Liver (tissue), 9 donors: ENCODE results near the gene ASIC2. TPM values are rescaled to one million over a fixed set of nuclear protein-coding genes. Genes with fewer than 3 reads are reported as not detected.

Experiments
- DNase-seq: peaks from one replicate; pipeline ENCODE4 v3.0.0-alpha.2; 2017; ENCODE audit warnings: low spot score
- H3K27ac ChIP-seq, 2 donors: one replicate each; pipeline ENCODE4 v1.7.0; 2013; ENCODE audit warnings: inconsistent platforms in 2 of 2, low read length in 2 of 2, control low read depth in 1 of 2, low read depth in 1 of 2, mild to moderate bottlenecking in 1 of 2
- H3K27me3 ChIP-seq, 4 donors: one replicate each; pipeline versions ENCODE4 v1.6.1 to v1.7.0; 2013; ENCODE audit warnings: low read length in 3 of 4, inconsistent platforms in 1 of 4, mild to moderate bottlenecking in 1 of 4, moderate library complexity in 1 of 4; ENCODE audit not compliant: control insufficient read depth in 4 of 4, insufficient read depth in 4 of 4
- H3K36me3 ChIP-seq, 4 donors: one replicate each; pipeline versions ENCODE4 v1.6.1 to v1.7.0; 2013; ENCODE audit warnings: low read length in 3 of 4, mild to moderate bottlenecking in 3 of 4, low read depth in 1 of 4, moderate library complexity in 1 of 4; ENCODE audit not compliant: control insufficient read depth in 4 of 4, insufficient read depth in 3 of 4
- H3K4me1 ChIP-seq, 4 donors: one replicate each; pipeline versions ENCODE4 v1.6.1 to v1.7.0; 2013; ENCODE audit warnings: low read length in 3 of 4, mild to moderate bottlenecking in 3 of 4, moderate library complexity in 1 of 4; ENCODE audit not compliant: control insufficient read depth in 4 of 4, insufficient read depth in 4 of 4
- H3K4me3 ChIP-seq, 3 donors: one replicate each; pipeline versions ENCODE4 v1.6.1 to v1.7.0; 2013; ENCODE audit warnings: low read length in 3 of 3, control low read depth in 1 of 3, low read depth in 1 of 3, mild to moderate bottlenecking in 1 of 3
- H3K9ac ChIP-seq, 2 donors: one replicate each; pipeline ENCODE4 v1.7.0; 2013; ENCODE audit warnings: low read length in 2 of 2, mild to moderate bottlenecking in 2 of 2, moderate library complexity in 2 of 2, control low read depth in 1 of 2, low read depth in 1 of 2
- H3K9me3 ChIP-seq, 4 donors: one replicate each; pipeline versions ENCODE4 v1.6.1 to v1.7.0; 2013; ENCODE audit warnings: low read length in 3 of 4; ENCODE audit not compliant: control insufficient read depth in 4 of 4
- ATF3 ChIP-seq: IDR thresholded peaks from 2 replicates; pipeline ENCODE4 v1.6.1; 2016; ENCODE audit warnings: antibody characterized with exemption
- CTCF ChIP-seq: fragments of 150-350 bp; IDR thresholded peaks from 2 replicates; pipeline ENCODE4 v1.5.1; 2017; ENCODE audit warnings: improper control_type of control experiment, low read depth, low read length; ENCODE audit not compliant: missing input control
- EGR1 ChIP-seq, 2 donors: IDR thresholded peaks; 2 replicates each; pipeline ENCODE4 v1.6.1; 2016 to 2018; ENCODE audit warnings: antibody characterized with exemption in 2 of 2, low read depth in 2 of 2
- HNF4A ChIP-seq, 2 donors: conservative IDR thresholded peaks; 2 replicates each; pipeline ENCODE4 v1.6.1; 2016; ENCODE audit warnings: antibody characterized with exemption in 2 of 2, mild to moderate bottlenecking in 2 of 2
- HNF4G ChIP-seq: IDR thresholded peaks from 2 replicates; pipeline ENCODE4 v1.6.1; 2016; ENCODE audit warnings: antibody characterized with exemption
- JUND ChIP-seq, 2 donors: IDR thresholded peaks; 2 replicates each; pipeline ENCODE4 v1.6.1; 2016; ENCODE audit warnings: antibody characterized with exemption in 2 of 2
- MAX ChIP-seq: IDR thresholded peaks from 2 replicates; pipeline ENCODE4 v1.6.1; 2016; ENCODE audit warnings: antibody characterized with exemption
- NR2F2 ChIP-seq: IDR thresholded peaks from 2 replicates; pipeline ENCODE4 v1.6.1; 2016; ENCODE audit warnings: antibody characterized with exemption
- RAD21 ChIP-seq, 2 donors: IDR thresholded peaks; 2 replicates each; pipeline ENCODE4 v1.6.1; 2016; ENCODE audit warnings: antibody characterized with exemption in 2 of 2, mild to moderate bottlenecking in 2 of 2
- RXRA ChIP-seq, 2 donors: IDR thresholded peaks; 2 replicates each; pipeline ENCODE4 v1.6.1; 2017 to 2018; ENCODE audit warnings: antibody characterized with exemption in 2 of 2, mild to moderate bottlenecking in 1 of 2
- SP1 ChIP-seq: IDR thresholded peaks from 2 replicates; pipeline ENCODE4 v1.6.1; 2018; ENCODE audit warnings: antibody characterized with exemption, mild to moderate bottlenecking
- TAF1 ChIP-seq: conservative IDR thresholded peaks from 2 replicates; pipeline ENCODE4 v1.6.1; 2016; ENCODE audit warnings: antibody characterized with exemption, mild to moderate bottlenecking
- ZBTB33 ChIP-seq: IDR thresholded peaks from 2 replicates; pipeline ENCODE4 v1.6.1; 2016; ENCODE audit warnings: antibody characterized with exemption
- WGBS: extraction: QIAGEN DNeasy Blood & Tissue Kit; methylation state at CpG from one replicate; pipeline ENCODE4 v1.1.7; 2013; 5-methylcytosine and 5-hydroxymethylcytosine counted together
- polyA plus RNA-seq, 2 donors: library from polyadenylated mRNA; stranded (reverse) in 1 of 2; unstranded in 1 of 2; fragments of 200-250 nt in 1 of 2; fragments of >200 nt in 1 of 2; fragmentation: Nextera tagmentation in 1 of 2; extraction: Ambion mirVana in 1 of 2; gene quantifications; one replicate each; pipeline versions ENCODE4 v1.2.1 to v1.2.3, GENCODE V29; 2013 to 2015
- total RNA-seq, 2 donors: library from RNA; depleted of rRNA; stranded (reverse); fragments of >200 nt; gene quantifications; one replicate each; pipeline ENCODE4 v1.2.3, GENCODE V29; 2014
- donor health status: healthy.
- donor health status: healthy.
- donor health status: healthy.
- donor health status: healthy.
- donor health status: healthy.

The ASIC2 gene
- total and polyA plus RNA-seq, 4 donors: under 0.01 TPM; not detected in 3

GRCh38 chr17:33052856-33053255 lies 240.2 kb downstream of the ASIC2 start (continued):
- TF ChIP-seq MAX: no peak
- TF ChIP-seq NR2F2: no peak
- no peak for TF ChIP-seq EGR1 (IDR thresholded peaks at IDR 0.05; ENCODE audit: low read depth in 2 of 2)
- TF ChIP-seq JUND (IDR thresholded peaks at IDR 0.05): no peak
- TF ChIP-seq SP1: no peak
- TF ChIP-seq ATF3: no peak
- TF ChIP-seq ZBTB33: no peak
- no peak for TF ChIP-seq HNF4A (conservative IDR thresholded peaks at IDR 0.05)

- DNase-seq: peak; percentile 10
Observed at GRCh38 chr17:33050611-33051140, 242.4 kb downstream of the ASIC2 start.

GRCh38 chr17:33049781-33050414 lies 243.2 kb downstream of the ASIC2 start:
- Histone ChIP-seq H3K9ac (no peak overlapping the region), H3K27ac (no peak overlapping the region), H3K9me3 (no peaks in the 10 kb centered on the region), H3K36me3 (no peaks in the 10 kb centered on the region), H3K4me1 (no peaks in the 10 kb centered on the region), H3K4me3 (no peak overlapping the region), H3K27me3 (peaks cover 0 to 3% (median 0%) of the 10 kb centered on the region in 4 donors)
- TF ChIP-seq RXRA (IDR thresholded peaks at IDR 0.05) (no peak), RAD21 (IDR thresholded peaks at IDR 0.05) (peak in 1 of 2 donors; percentile 63), CTCF (peak; percentile 78)
- DNase-seq: peak; percentile 64
- 45% methylated on average over 11 of the region's 11 CpGs for WGBS

More at GRCh38 chr17:33050611-33051140, 242.4 kb downstream of the ASIC2 start:
- Histone ChIP-seq H3K9ac (no peak overlapping the region), H3K9me3 (no peaks in the 10 kb centered on the region), H3K4me1 (no peaks in the 10 kb centered on the region), H3K36me3 (no peaks in the 10 kb centered on the region), H3K27ac (no peak overlapping the region), H3K27me3 (peaks cover 0 to 3% (median 0%) of the 10 kb centered on the region in 4 donors), H3K4me3 (no peak overlapping the region)
- TF ChIP-seq RAD21 (IDR thresholded peaks at IDR 0.05) (no peak), EGR1 (IDR thresholded peaks at IDR 0.05; ENCODE audit: low read depth in 2 of 2) (no peak), JUND (IDR thresholded peaks at IDR 0.05) (no peak), TAF1 (no peak), HNF4G (no peak)
- WGBS: 59% methylated on average over 1 of the region's 1 CpG
